IMR-90 (cell line): ENCODE data around the gene ADD2. TPM values are rescaled to one million over a fixed set of nuclear protein-coding genes. Genes with fewer than 3 reads are reported as not detected.

Source experiments
- ATAC-seq: fragments of 200-7000 bp; cut with Tn5 transposase; 2 replicates; pipeline ENCODE4 v1.9.1; 2020; ENCODE audit warnings: low read depth, mild to moderate bottlenecking, moderate library complexity
- BruUV-seq: library from RNA; stranded (reverse); fragments of 400-500 nt; replicated peaks from 2 replicates; lab custom pipeline; 2021; lab: Mats Ljungman, UMichigan
- CTCF ChIA-PET: fragments of 300-600 bp; formaldehyde crosslinking; extraction: SDS; loops from one replicate; lab custom pipeline; 2021; ENCODE audit warnings: antibody characterized with exemption; lab: Yijun Ruan, JAX
- POLR2A ChIA-PET: fragments of 300-600 bp; sonication (Branson Sonifier 250); formaldehyde crosslinking; loops from one replicate; lab custom pipeline; 2022; ENCODE audit warnings: antibody characterized with exemption; ENCODE audit not compliant: unreplicated experiment; lab: Charles Lee
- DNase-seq: peaks from one replicate; pipeline ENCODE4 v3.0.0; 2013
- H2AFZ ChIP-seq: replicated peaks from 2 replicates; pipeline ENCODE3; 2013; ENCODE audit warnings: low read length, mild to moderate bottlenecking; ENCODE audit not compliant: poor library complexity
- H2AK5ac ChIP-seq: 2 replicates; pipeline ENCODE4 v1.6.1; 2013; ENCODE audit warnings: low read depth, low read length, inconsistent platforms
- H2AK9ac ChIP-seq: replicated peaks from 2 replicates; pipeline ENCODE3; 2013; ENCODE audit warnings: mild to moderate bottlenecking, low read depth, low read length, moderate library complexity; ENCODE audit not compliant: poor library complexity
- H2BK120ac ChIP-seq: 2 replicates; pipeline ENCODE4 v1.6.1; 2013; ENCODE audit warnings: low read depth, low read length, inconsistent platforms
- H2BK15ac ChIP-seq: 3 replicates; pipeline ENCODE4 v1.6.1; 2013; ENCODE audit warnings: low read depth, low read length, inconsistent platforms
- H2BK20ac ChIP-seq: 2 replicates; pipeline ENCODE4 v1.6.1; 2013; ENCODE audit warnings: low read depth, mild to moderate bottlenecking, inconsistent platforms, low read length, moderate library complexity
- H2BK5ac ChIP-seq: 2 replicates; pipeline ENCODE4 v1.6.1; 2013; ENCODE audit warnings: mild to moderate bottlenecking, low read depth, low read length, inconsistent platforms; ENCODE audit not compliant: poor library complexity, severe bottlenecking
- H3K14ac ChIP-seq: replicated peaks from 2 replicates; pipeline ENCODE4 v1.6.1; 2013; ENCODE audit warnings: low read depth, low read length, inconsistent platforms
- H3K18ac ChIP-seq: 2 replicates; pipeline ENCODE4 v1.6.1; 2013; ENCODE audit warnings: low read depth, low read length, control low read depth
- H3K23ac ChIP-seq: 2 replicates; pipeline ENCODE4 v1.6.1; 2013; ENCODE audit warnings: low read depth, low read length, inconsistent platforms
- H3K27ac ChIP-seq: 2 replicates; pipeline ENCODE4 v1.5.1; 2013; ENCODE audit warnings: mild to moderate bottlenecking, control low read depth, low read length; ENCODE audit not compliant: insufficient read depth
- H3K27me3 ChIP-seq: 2 replicates; pipeline ENCODE4 v1.6.1; 2013; ENCODE audit warnings: low read length; ENCODE audit not compliant: control insufficient read depth, insufficient read depth
- H3K36me3 ChIP-seq: 2 replicates; pipeline ENCODE4 v1.6.1; 2013; ENCODE audit warnings: low read length, mixed read lengths; ENCODE audit not compliant: control insufficient read depth, insufficient read depth
- H3K4ac ChIP-seq: 2 replicates; pipeline ENCODE4 v1.6.1; 2013; ENCODE audit warnings: low read depth, low read length, inconsistent platforms
- H3K4me1 ChIP-seq: 2 replicates; pipeline ENCODE4 v1.6.1; 2013; ENCODE audit warnings: low read length, mixed read lengths; ENCODE audit not compliant: control insufficient read depth, insufficient read depth
- H3K4me2 ChIP-seq: 2 replicates; pipeline ENCODE4 v1.6.1; 2013; ENCODE audit warnings: low read depth, mild to moderate bottlenecking, control low read depth, low read length, moderate library complexity
- H3K4me3 ChIP-seq: 2 replicates; pipeline ENCODE4 v1.5.1; 2013; ENCODE audit warnings: low read depth, mild to moderate bottlenecking, control low read depth, low read length, moderate library complexity; ENCODE audit not compliant: insufficient read depth
- H3K56ac ChIP-seq: 2 replicates; pipeline ENCODE4 v1.6.1; 2013; ENCODE audit warnings: low read length, inconsistent platforms; ENCODE audit not compliant: insufficient read depth; ENCODE audit errors: extremely low read depth
- H3K79me1 ChIP-seq, 2 experiments: 2 replicates each; pipeline ENCODE4 v1.6.1; 2013; ENCODE audit warnings: low read length in 2 of 2, inconsistent platforms in 1 of 2, low read depth in 1 of 2
- H3K9ac ChIP-seq: 2 replicates; pipeline ENCODE4 v1.6.1; 2013; ENCODE audit warnings: low read depth, low read length, control low read depth
- H3K9me1 ChIP-seq: 2 replicates; pipeline ENCODE4 v1.6.1; 2013; ENCODE audit warnings: low read length, inconsistent platforms; ENCODE audit not compliant: insufficient read depth
- H3K9me3 ChIP-seq: 2 replicates; pipeline ENCODE4 v1.6.1; 2013; ENCODE audit warnings: low read length; ENCODE audit not compliant: control insufficient read depth, insufficient read depth
- H4K20me1 ChIP-seq: 2 replicates; pipeline ENCODE4 v1.6.1; 2013; ENCODE audit warnings: low read length, inconsistent platforms; ENCODE audit not compliant: insufficient read depth
- H4K5ac ChIP-seq: 2 replicates; pipeline ENCODE4 v1.6.1; 2013; ENCODE audit warnings: mild to moderate bottlenecking, low read depth, low read length, control low read depth
- H4K8ac ChIP-seq, 2 experiments: 2 replicates each; pipeline ENCODE4 v1.6.1; 2013; ENCODE audit warnings: low read depth in 2 of 2, low read length in 2 of 2, control low read depth in 1 of 2, inconsistent platforms in 1 of 2
- H4K91ac ChIP-seq: 2 replicates; pipeline ENCODE4 v1.6.1; 2013; ENCODE audit warnings: low read depth, low read length, inconsistent platforms; ENCODE audit not compliant: insufficient read depth
- CEBPB ChIP-seq: IDR thresholded peaks from 2 replicates; pipeline ENCODE4 v1.6.1; 2012; ENCODE audit warnings: low read depth, low read length, improper control_type of control experiment
- POLR2A ChIP-seq: IDR thresholded peaks from 2 replicates; pipeline ENCODE4 v1.6.1; 2012; ENCODE audit warnings: mild to moderate bottlenecking, low read depth, low read length
- RAD21 ChIP-seq: IDR thresholded peaks from 2 replicates; pipeline ENCODE4 v1.6.1; 2012; ENCODE audit warnings: low read length, improper control_type of control experiment
- RFX5 ChIP-seq: IDR thresholded peaks from 2 replicates; pipeline ENCODE4 v1.8.0; 2012; ENCODE audit warnings: low read depth, mild to moderate bottlenecking, low read length, moderate library complexity
- WGBS, 2 experiments: methylation state at CpG; one replicate each; pipeline versions ENCODE4 v1.1.5 to v1.1.7; 2013; ENCODE audit warnings: missing lambda C conversion rate in 2 of 2; ENCODE audit not compliant: insufficient read length in 1 of 2; ENCODE audit errors: extremely low coverage in 2 of 2; 5-methylcytosine and 5-hydroxymethylcytosine counted together
- dilution Hi-C: fragments of 300-500 bp; cut with HindIII; formaldehyde crosslinking; loops from one replicate; pipeline ENCODE4 v1.14.3; 2018; ENCODE audit warnings: low sequenced_read_pairs; ENCODE audit not compliant: unreplicated experiment
- in situ Hi-C: fragments of 300-500 bp; cut with MboI; formaldehyde crosslinking; loops from 3 replicates; pipeline ENCODE4 v1.14.3; 2019; ENCODE audit warnings: low sequenced_read_pairs, inconsistent platforms, mixed read lengths
- intact Hi-C: fragments of 100-400 bp; cut with micrococcal nuclease; formaldehyde crosslinking; loops from 2 replicates; pipeline ENCODE4 v1.10.0; 2022
- polyA plus RNA-seq, 3 experiments: library from polyadenylated mRNA; depleted of rRNA; stranded (reverse); fragments of >200 nt; gene quantifications; 2 replicates each; pipeline ENCODE4 v1.2.3, GENCODE V29; 2012; ENCODE audit warnings: low replicate concordance in 1 of 3
- total RNA-seq: library from RNA; depleted of rRNA; stranded (reverse); fragments of >200 nt; gene quantifications from 2 replicates; pipeline ENCODE4 v1.2.3, GENCODE V29; 2012

ADD2 gene
- total and polyA plus RNA-seq, 2 of the 4 experiments (the other 2 are of a cell fraction): not detected

DNA sequence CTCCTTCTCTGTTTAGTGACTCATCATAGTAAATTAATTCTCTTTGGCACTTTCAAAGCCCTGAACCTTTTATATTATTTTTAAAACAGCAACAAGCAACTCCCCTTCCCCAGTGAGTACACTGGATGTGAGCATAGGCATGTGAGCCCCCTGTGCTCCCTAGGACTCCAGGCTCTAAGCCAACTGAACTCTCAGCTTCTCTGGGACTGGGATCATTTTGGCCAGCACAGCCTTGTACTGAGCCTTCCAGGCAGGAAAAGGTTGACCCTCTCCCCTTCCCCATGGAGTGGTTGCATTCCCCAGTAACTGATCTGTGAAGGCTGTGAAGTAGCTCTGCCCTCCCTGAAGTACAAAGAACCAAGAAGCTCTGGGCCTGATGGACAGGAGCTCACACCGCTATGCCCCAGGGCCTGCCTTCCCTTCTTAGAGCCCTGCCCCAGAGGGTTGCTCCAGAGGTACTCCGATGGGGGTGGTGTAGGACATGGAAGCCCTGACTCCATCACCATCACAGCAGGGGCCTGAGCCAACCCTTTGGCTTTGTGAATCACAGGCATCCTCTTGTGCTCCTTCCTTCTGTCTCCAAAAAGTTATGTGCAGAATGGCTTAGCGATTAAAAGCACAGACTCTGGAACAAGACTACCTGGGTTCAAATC lies 57.8 kb downstream of the ADD2 start:
- H3K79me1 ChIP-seq: no peaks in the 10 kb centered on the region
- H2BK120ac ChIP-seq: no peak overlapping the region
- no TSS peak for BruUV-seq
- no peaks in the 10 kb centered on the region for H3K36me3 ChIP-seq
- no peaks in the 10 kb centered on the region for H3K9me3 ChIP-seq
- H4K8ac ChIP-seq: no peak overlapping the region
- H2BK15ac ChIP-seq: no peak overlapping the region
- intact Hi-C loops: no loop called here
- H4K5ac ChIP-seq: no peak overlapping the region
- no peak overlapping the region for H2AK9ac ChIP-seq
- no peak for TF ChIP-seq RFX5
- no peak for TF ChIP-seq RAD21
- no peak for TF ChIP-seq POLR2A
- no peak for TF ChIP-seq CEBPB
- H3K56ac ChIP-seq: no peak overlapping the region
- no peaks in the 10 kb centered on the region for H3K4me1 ChIP-seq
- POLR2A ChIA-PET: no interaction called here
- no peak overlapping the region for H2AK5ac ChIP-seq
- no peak overlapping the region for H2BK5ac ChIP-seq
- DNase-seq (no peak), ATAC-seq (no peak)
- no CpG with 5 or more reads among the region's 3 CpGs for WGBS, 2 experiments
- H4K91ac ChIP-seq: no peak overlapping the region
- H3K4me3 ChIP-seq: no peak overlapping the region
- dilution Hi-C loops: no loop called here
- no peaks in the 10 kb centered on the region for H3K9me1 ChIP-seq
- H3K14ac ChIP-seq: no peak overlapping the region
- H3K4me2 ChIP-seq: no peak overlapping the region
- H3K23ac ChIP-seq: no peak overlapping the region
- no peak overlapping the region for H3K9ac ChIP-seq
- in situ Hi-C loops: no loop called here
- H3K4ac ChIP-seq: no peak overlapping the region
- H3K18ac ChIP-seq: no peak overlapping the region
- H3K27ac ChIP-seq: no peak overlapping the region
- no peak overlapping the region for H2AFZ ChIP-seq
- CTCF ChIA-PET: no interaction called here
- H4K20me1 ChIP-seq: no peaks in the 10 kb centered on the region
- H2BK20ac ChIP-seq: no peak overlapping the region
- H3K27me3 ChIP-seq: peaks cover 3% of the 10 kb centered on the region; the same call in 1 of the 2 replicates
